Effector memory CD8-positive, alpha-beta T cell (primary cell): Measurements from ENCODE around the gene HSF5.

Experiments used
- ATAC-seq: fragments of 150-1000 bp; cut with Tn5 transposase; replicated peaks from 2 replicates; pipeline ENCODE4 v1.10.0; 2021; ENCODE audit warnings: mild to moderate bottlenecking, moderate library complexity
- DNase-seq, 3 experiments: peaks; one replicate each; pipeline ENCODE4 v3.0.0; 2021
- H3K27ac Mint-ChIP-seq, 2 donors: one replicate each; pipeline ENCODE4 v1.8.0; 2022; ENCODE audit warnings: mild to moderate bottlenecking in 2 of 2, mixed read lengths in 2 of 2, moderate library complexity in 2 of 2
- H3K27me3 Mint-ChIP-seq, 2 donors: one replicate each; pipeline ENCODE4 v1.8.0; 2022; ENCODE audit warnings: mixed read lengths in 2 of 2
- H3K36me3 Mint-ChIP-seq: one replicate; pipeline ENCODE4 v1.8.0; 2022; ENCODE audit warnings: mild to moderate bottlenecking, moderate library complexity, mixed read lengths; ENCODE audit not compliant: insufficient read depth
- H3K4me1 Mint-ChIP-seq, 2 donors: one replicate each; pipeline ENCODE4 v1.8.0; 2022; ENCODE audit warnings: low read depth in 2 of 2, mixed read lengths in 2 of 2
- H3K4me3 Mint-ChIP-seq, 2 donors: one replicate each; pipeline ENCODE4 v1.8.0; 2022; ENCODE audit warnings: mild to moderate bottlenecking in 2 of 2, mixed read lengths in 2 of 2, moderate library complexity in 2 of 2
- H3K9me3 Mint-ChIP-seq, 2 donors: one replicate each; pipeline ENCODE4 v1.8.0; 2022; ENCODE audit warnings: mixed read lengths in 2 of 2

The HSF5 gene

DNA sequence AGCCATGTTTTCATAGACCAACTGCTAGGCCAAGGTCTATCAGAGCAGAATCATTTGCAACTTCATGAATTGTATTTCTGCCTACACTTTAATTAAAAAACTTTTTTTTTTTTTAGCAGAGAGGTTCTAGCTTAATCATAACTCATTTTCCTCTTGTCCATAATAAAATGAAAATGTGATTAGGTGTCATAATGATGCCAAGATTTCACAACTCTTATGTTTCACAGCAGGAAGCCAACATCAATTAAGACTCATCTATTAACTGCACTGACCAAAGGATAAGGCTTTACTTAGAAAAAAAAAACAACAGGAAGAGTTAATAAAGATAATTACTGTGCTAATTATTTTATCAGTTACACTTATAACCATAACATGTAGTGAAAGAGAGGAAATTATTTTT is 52.0 kb downstream of the HSF5 start:
- ATAC-seq (no peak), DNase-seq (no peak)
- peaks cover 0 to 3% of the 10 kb centered on the region in 2 donors for H3K4me1 Mint-ChIP-seq
- H3K27me3 Mint-ChIP-seq: no peaks in the 10 kb centered on the region
- peaks cover 4% of the 10 kb centered on the region for H3K36me3 Mint-ChIP-seq
- no peak overlapping the region for H3K27ac Mint-ChIP-seq
- H3K9me3 Mint-ChIP-seq: no peaks in the 10 kb centered on the region
- no peak overlapping the region for H3K4me3 Mint-ChIP-seq

DNA sequence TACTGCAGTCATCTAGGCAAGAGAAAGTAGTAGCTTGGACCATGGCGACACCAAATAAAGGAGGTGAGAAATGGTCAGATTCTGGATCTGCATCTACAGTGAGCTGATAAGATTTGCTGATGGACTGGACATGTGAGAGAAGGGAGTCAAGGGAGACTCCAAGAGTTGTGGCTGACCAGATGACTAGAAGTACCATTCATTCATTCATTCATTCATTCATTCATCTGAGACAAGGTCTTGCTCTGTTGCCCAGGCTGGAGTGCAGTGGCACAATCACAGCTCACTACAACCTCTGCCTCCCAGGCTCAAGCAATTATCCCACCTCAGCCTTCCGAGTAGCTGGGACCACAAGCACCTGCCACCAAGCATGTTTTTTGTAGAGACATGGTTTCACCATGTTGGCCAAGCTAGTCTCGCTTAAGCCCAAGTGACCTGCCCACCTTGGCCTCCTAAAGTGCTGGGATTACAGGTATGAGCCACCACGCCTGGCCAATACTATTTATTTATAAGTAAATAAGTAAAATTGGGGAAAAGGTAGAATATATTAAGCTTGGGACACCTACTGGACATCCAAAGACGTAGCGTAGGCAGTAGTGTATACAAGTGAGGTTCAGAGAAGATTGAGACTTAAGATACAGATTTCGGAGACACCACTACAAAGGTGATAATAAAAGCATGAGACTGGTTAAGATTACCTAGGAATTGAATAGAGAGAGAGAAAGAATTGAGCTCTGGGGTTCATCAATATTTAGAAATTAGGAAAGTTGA is 55.2 kb downstream of the HSF5 start:
- H3K27me3 Mint-ChIP-seq: no peaks in the 10 kb centered on the region
- H3K27ac Mint-ChIP-seq: no peak overlapping the region
- no peak for ATAC-seq
- no peak overlapping the region for H3K4me3 Mint-ChIP-seq
- no peaks in the 10 kb centered on the region for H3K9me3 Mint-ChIP-seq
- H3K4me1 Mint-ChIP-seq: peaks cover 0 to 7% of the 10 kb centered on the region in 2 donors
- DNase-seq: no peak
- peaks cover 4% of the 10 kb centered on the region for H3K36me3 Mint-ChIP-seq

DNA sequence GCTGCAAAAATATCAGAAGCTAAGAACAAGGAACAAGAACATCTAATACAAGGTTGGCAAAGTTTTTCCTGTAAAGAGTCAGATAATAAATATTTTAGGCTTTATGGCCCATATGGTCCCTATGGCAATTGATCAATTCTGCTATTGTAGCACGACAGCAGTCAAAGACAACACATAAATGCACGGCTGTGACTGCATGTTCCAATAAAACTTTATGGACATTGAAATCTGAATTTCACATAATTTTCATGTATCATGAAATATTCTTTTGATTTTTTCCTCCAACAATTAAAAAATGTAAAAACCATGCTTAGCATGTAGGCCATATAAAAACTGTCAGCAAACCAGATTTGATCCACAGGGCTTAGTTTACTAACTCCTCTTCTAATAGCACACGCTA is 60.4 kb downstream of the HSF5 start:
- DNase-seq (no peak), ATAC-seq (no peak)
- H3K9me3 Mint-ChIP-seq: no peaks in the 10 kb centered on the region
- H3K4me1 Mint-ChIP-seq: peaks cover 0 to 5% of the 10 kb centered on the region in 2 donors
- no peaks in the 10 kb centered on the region for H3K27me3 Mint-ChIP-seq
- peak overlapping the region in 1 of 2 donors; percentile 53 for H3K4me3 Mint-ChIP-seq
- H3K27ac Mint-ChIP-seq: peak overlapping the region in 1 of 2 donors; percentile 74
- peaks cover 4% of the 10 kb centered on the region for H3K36me3 Mint-ChIP-seq

DNA sequence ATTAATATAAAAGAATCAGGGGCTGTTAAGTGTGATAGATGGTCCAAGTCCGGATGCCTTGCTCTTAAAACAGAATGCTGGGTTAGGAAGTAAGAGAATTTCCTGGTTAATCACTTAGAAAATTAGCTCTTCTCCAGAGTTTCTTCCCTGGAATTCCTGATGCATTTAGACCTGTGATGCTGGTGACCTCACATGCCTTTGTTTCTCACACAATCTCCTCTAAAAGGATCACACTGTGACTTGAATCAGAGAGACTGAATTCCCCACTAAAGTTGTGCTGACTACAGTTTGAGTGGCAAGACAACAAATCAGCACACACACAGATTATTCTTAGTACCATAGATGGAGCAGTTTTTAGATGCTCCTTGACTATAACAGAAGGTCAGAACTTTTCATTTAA is 66.5 kb downstream of the HSF5 start:
- H3K36me3 Mint-ChIP-seq: no peaks in the 10 kb centered on the region
- no peaks in the 10 kb centered on the region for H3K27me3 Mint-ChIP-seq
- DNase-seq (no peak), ATAC-seq (no peak)
- H3K27ac Mint-ChIP-seq: no peak overlapping the region
- H3K4me3 Mint-ChIP-seq: no peak overlapping the region
- H3K4me1 Mint-ChIP-seq: peaks cover 8 to 14% of the 10 kb centered on the region in 2 donors
- no peaks in the 10 kb centered on the region for H3K9me3 Mint-ChIP-seq

DNA sequence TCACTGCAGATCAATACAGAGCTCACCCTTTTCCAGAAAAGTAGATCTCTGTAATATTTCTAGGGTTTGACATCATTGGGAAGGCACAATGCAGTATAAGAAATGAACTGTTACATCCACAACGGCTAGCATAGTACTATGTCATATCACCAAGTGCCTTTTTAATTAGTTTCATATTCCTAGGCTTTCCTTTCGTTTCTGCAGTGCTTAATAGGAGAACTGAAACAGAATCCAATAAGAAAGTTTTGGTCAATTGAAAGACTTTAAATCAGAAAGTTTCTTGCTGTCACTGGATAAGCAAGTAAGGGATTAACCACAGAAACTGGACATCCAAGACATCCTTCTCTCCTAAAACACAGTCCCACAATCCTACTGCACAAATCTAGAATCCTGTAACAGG is 67.4 kb downstream of the HSF5 start:
- ATAC-seq (no peak), DNase-seq (no peak)
- Mint-ChIP-seq H3K36me3 (no peaks in the 10 kb centered on the region), H3K4me3 (no peak overlapping the region), H3K4me1 (peaks cover 8 to 14% of the 10 kb centered on the region in 2 donors), H3K9me3 (no peaks in the 10 kb centered on the region), H3K27ac (no peak overlapping the region), H3K27me3 (no peaks in the 10 kb centered on the region)

DNA sequence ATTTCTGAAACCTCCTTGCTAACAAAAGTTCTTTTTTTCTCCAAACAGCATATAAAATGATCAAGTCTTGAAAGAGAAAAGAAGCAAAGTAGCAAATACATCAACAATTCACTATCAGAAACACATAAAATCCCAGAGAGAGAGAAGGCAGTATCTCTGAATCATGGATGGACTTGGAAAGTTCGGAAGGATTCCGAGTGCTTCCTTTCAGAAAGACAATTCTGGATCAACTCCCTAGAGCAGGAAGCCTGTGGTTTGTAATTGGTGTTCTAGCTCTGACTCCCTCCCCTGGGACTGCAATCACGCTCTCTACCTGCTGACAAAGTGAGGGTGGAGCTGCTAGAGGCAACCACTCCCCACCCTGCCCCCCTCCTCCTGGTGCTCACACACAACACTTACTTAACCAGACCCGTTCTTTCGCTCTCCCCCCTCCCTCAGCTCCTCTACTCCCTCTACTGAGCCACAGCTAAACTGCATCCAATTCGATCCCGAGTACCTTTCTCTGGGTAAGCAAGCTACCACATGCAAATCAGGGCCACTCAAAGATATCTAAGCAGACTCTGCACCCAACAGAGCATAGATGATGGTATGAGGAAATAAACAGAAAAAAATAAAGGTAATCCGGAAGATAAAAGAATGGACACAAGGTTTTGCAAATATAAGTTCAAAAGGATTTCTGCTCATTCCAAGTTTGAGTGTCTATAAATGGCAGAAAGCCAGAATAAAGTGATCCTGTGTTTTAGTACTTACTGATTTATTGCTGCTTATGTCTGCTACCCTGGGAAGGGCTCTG is 70.7 kb downstream of the HSF5 start, which contains the start of gene RNF43:
Gene RNF43 (minus strand): TSS at position 235 of the 793 bp plus-strand sequence. CDS start 1,957 bp downstream, outside the sequence.
- H3K4me1 Mint-ChIP-seq: peaks cover 8 to 14% of the 10 kb centered on the region in 2 donors
- H3K27ac Mint-ChIP-seq: peak within 1 kb of the TSS in 1 of 2 donors; percentile 42
- H3K36me3 Mint-ChIP-seq: no peaks in the 10 kb centered on the region
- peak; percentile 84 to 86 (median 85) for DNase-seq
- peak within 1 kb of the TSS in 1 of 2 donors; percentile 4 for H3K4me3 Mint-ChIP-seq
- no peaks in the 10 kb centered on the region for H3K27me3 Mint-ChIP-seq
- no peaks in the 10 kb centered on the region for H3K9me3 Mint-ChIP-seq
- peak; percentile 100 for ATAC-seq

DNA sequence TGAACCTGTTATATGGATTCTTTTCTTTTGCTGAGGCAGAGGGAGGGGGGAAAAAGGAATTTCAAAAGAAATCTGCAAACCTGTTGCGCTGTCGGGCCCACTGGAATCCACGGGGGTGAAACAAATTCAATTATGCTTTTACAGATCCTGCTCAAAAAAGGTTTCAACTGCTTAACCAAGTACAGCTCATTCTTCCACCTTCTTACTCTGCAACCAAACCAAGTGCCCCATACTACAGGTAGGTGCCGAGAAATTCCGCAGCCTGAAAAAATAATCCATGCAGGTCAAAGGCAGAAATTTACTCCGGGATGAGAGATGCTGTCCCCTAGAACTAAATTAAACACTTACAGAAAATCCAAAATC is 71.3 kb downstream of the HSF5 start:
- H3K9me3 Mint-ChIP-seq: no peaks in the 10 kb centered on the region
- H3K4me3 Mint-ChIP-seq: peak overlapping the region in 1 of 2 donors; percentile 4
- H3K27me3 Mint-ChIP-seq: no peaks in the 10 kb centered on the region
- peaks cover 8 to 14% of the 10 kb centered on the region in 2 donors for H3K4me1 Mint-ChIP-seq
- no peak for DNase-seq
- H3K27ac Mint-ChIP-seq: peak overlapping the region in 1 of 2 donors; percentile 42
- no peaks in the 10 kb centered on the region for H3K36me3 Mint-ChIP-seq
- ATAC-seq: no peak

DNA sequence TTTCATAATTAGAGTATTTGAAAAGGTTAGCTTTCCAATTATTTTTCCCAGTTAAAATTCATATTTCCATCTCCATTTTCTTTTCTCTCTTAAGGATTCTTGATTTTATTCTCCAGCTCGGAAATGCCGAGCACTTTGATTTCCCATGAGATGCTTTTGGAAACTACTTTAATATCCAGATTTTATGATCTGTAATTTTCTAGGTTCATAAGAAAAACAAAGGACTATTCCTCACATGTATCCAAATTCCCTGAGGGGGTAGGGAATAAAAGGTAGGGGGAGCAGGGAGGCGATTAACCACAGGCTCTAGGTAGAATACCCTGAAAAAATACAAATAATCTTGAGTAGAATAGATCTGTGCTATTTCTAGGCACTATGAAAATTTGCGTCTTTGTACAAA is 71.8 kb downstream of the HSF5 start:
- Mint-ChIP-seq H3K36me3 (no peaks in the 10 kb centered on the region), H3K27ac (no peak overlapping the region), H3K4me3 (no peak overlapping the region), H3K4me1 (peaks cover 8 to 14% of the 10 kb centered on the region in 2 donors), H3K9me3 (no peaks in the 10 kb centered on the region), H3K27me3 (no peaks in the 10 kb centered on the region)
- no peak for ATAC-seq
- no peak for DNase-seq

DNA sequence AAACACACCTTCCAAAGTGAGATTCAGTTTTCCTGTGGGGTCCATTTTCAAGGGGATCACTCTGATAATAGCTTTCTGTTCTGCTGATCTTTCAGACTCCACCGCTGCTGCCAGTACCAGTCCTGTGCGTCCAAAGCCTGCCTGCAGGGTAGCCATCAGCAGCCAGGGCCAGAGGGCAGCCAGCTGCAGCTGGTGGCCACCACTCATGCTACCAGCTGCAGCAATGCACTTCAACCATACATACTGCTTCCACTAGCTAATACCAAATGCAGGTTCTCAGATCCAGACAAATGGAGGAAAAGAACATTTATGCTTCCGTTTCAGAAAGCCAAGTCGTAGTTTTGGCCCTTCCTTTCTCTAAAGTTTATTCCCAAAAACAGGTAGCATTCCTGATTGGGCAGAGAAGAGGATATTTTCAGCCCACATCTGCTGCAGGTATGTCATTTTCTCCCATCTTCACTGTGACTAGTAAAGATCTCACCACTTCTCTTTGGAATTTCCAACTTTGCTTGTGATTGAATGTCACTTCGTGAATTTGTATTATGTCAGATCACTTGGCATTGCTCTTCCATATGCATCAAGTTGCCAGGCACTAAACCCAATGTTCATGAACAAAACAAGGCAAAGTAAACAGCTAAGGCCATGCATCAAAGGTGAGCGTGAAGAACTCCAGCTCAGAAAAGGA is 72.7 kb downstream of the HSF5 start:
- ATAC-seq (no peak), DNase-seq (no peak)
- H3K36me3 Mint-ChIP-seq: no peaks in the 10 kb centered on the region
- H3K9me3 Mint-ChIP-seq: no peaks in the 10 kb centered on the region
- no peak overlapping the region for H3K27ac Mint-ChIP-seq
- H3K27me3 Mint-ChIP-seq: no peaks in the 10 kb centered on the region
- H3K4me3 Mint-ChIP-seq: no peak overlapping the region
- H3K4me1 Mint-ChIP-seq: peaks cover 8 to 14% of the 10 kb centered on the region in 2 donors

DNA sequence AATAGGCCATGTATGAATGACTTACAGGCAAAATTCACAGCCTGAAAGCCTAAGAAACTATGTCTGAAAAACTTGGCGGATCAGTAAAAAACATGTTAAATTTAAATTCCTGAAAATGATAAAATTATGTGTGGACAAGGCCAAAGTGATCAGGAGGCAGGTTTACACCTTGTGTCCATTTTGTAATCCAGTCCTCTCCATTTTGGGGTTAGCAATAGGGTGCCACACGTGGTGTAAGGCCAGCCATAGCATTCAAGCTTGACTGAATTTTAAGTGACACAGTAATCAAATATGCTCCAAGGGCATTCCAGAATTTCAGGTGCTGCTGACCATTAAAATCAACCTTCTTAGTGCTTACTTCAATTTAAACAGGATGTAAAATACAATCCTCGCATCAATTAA is 73.6 kb downstream of the HSF5 start:
- Mint-ChIP-seq H3K36me3 (no peaks in the 10 kb centered on the region), H3K27ac (no peak overlapping the region), H3K27me3 (no peaks in the 10 kb centered on the region), H3K4me1 (peaks cover 8 to 14% of the 10 kb centered on the region in 2 donors), H3K9me3 (no peaks in the 10 kb centered on the region), H3K4me3 (no peak overlapping the region)
- ATAC-seq (no peak), DNase-seq (no peak)

DNA sequence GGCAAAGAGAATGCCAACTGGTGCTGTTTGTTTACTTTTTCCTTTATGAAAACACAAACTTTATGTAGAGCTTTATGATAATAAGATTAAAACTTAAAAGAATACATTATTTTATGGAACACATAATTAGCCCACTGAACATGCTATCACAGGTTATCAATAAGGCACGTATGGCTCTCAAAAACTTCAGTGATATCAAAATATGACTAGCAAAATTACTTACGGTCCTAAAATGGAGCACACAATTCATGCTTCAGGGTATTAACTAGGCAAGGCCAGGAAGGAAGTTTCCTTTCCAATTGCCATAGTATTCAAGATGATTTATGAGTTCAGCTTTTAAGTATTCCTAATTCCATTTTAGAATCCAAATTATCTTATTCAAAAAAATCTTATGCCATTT is 74.5 kb downstream of the HSF5 start:
- no peak for ATAC-seq
- no peaks in the 10 kb centered on the region for H3K9me3 Mint-ChIP-seq
- H3K27ac Mint-ChIP-seq: no peak overlapping the region
- no peak overlapping the region for H3K4me3 Mint-ChIP-seq
- DNase-seq: no peak
- no peaks in the 10 kb centered on the region for H3K27me3 Mint-ChIP-seq
- peaks cover 8 to 14% of the 10 kb centered on the region in 2 donors for H3K4me1 Mint-ChIP-seq
- H3K36me3 Mint-ChIP-seq: no peaks in the 10 kb centered on the region

DNA sequence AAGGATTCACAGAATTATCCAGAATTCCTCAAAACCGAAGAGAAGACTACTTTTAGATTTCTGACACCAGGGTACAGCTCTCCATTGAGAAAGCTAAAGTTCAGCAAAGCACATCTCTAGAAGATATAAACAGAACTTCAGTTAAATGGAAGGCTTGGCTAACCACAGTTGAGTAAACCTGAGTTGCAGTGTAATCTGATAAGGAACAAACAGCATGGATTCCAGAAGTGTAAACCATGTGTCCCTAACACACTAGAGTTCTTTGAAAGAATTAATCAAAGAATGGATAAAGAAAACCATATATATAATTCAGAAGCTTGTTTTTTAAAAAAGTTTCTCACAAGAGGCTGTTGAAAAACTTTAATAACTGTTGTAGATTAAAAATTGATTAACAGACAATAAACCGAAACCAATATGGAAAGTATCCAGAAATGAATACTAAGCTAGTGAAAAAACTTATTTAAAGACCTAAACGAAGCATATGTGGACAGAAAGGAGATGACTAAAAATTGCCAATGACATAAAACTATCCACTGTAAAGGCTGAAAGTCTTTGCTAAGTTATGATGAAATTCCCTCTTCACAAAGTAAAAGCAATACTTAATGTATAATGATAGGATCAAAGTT is 75.1 kb downstream of the HSF5 start:
- Mint-ChIP-seq H3K27me3 (no peaks in the 10 kb centered on the region), H3K4me3 (no peak overlapping the region), H3K36me3 (no peaks in the 10 kb centered on the region), H3K27ac (no peak overlapping the region), H3K4me1 (peaks cover 8 to 12% of the 10 kb centered on the region in 2 donors), H3K9me3 (no peaks in the 10 kb centered on the region)
- DNase-seq (no peak), ATAC-seq (no peak)

DNA sequence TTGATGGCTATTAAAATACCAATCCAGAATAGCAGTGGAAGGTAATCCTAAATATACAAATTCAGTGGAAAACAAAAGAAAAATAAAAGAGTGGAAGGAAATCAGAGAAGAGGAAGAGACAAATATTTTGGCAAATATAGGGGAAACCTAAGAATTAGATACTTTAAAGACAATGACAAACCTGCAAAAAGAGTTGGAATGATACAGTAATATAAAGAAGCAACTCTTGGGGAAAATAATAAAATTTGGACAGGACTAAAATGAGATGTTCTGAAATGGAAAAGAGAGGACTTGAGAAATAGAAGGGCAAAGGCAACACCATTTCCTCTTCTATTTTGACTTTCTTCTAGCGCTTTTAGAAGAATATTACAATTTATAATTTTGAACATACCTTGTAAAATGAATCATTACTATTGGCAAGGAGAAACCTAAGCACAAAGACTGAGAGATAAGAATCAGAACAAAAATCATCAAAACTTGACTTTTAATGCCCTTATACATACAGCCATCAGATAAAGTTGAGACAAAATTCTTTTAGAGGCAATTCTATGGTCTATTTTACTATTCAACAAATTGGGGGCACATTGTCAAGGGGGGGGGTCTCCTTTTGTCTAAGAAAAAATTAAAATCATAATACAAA is 76.0 kb downstream of the HSF5 start:
- Mint-ChIP-seq H3K27me3 (no peaks in the 10 kb centered on the region), H3K9me3 (no peaks in the 10 kb centered on the region), H3K4me3 (no peak overlapping the region), H3K36me3 (no peaks in the 10 kb centered on the region), H3K27ac (no peak overlapping the region), H3K4me1 (peaks cover 2 to 3% of the 10 kb centered on the region in 2 donors)
- no peak for DNase-seq
- ATAC-seq: no peak
